GM12891 (cell line): ENCODE data around the gene SIAH1.

Experiments used
- PAX5 ChIP-seq: IDR thresholded peaks from 2 replicates; pipeline ENCODE4 v1.6.1; 2011; ENCODE audit warnings: low read length, moderate library complexity, mild to moderate bottlenecking; ENCODE audit not compliant: insufficient read depth, severe bottlenecking
- POLR2A ChIP-seq: IDR thresholded peaks from 2 replicates; pipeline ENCODE4 v1.6.1; 2011; ENCODE audit warnings: low read depth, low read length, control low read depth
- POLR2AphosphoS5 ChIP-seq: IDR thresholded peaks from 2 replicates; pipeline ENCODE4 v1.6.1; 2011; ENCODE audit warnings: low read depth, low read length, control low read depth
- POU2F2 ChIP-seq: IDR thresholded peaks from 2 replicates; pipeline ENCODE4 v1.6.1; 2011; ENCODE audit warnings: low read depth, mild to moderate bottlenecking, control low read depth, low read length, moderate library complexity
- SPI1 ChIP-seq: IDR thresholded peaks from 2 replicates; pipeline ENCODE4 v1.6.1; 2011; ENCODE audit warnings: low read depth, low read length, control low read depth
- TAF1 ChIP-seq: IDR thresholded peaks from 2 replicates; pipeline ENCODE4 v1.6.1; 2011; ENCODE audit warnings: low read depth, low read length, control low read depth

- TF ChIP-seq SPI1 (no peak), POLR2A (no peak), TAF1 (no peak), PAX5 (no peak), POLR2AphosphoS5 (no peak), POU2F2 (no peak)
These were observed 15.4 kb downstream of the SIAH1 start for GRCh38 chr16:48369765-48370164.
